Memory B cell (primary cell): ENCODE measurements around the gene NT5C2.
"Not testable (repeated sequence)": the region's sequence is repeated elsewhere in the genome, so short reads cannot be mapped to it uniquely, and the experiment has no call there.

Experiments
- ATAC-seq: fragments of 150-1000 bp; cut with Tn5 transposase; 2 replicates; pipeline ENCODE4 v1.10.0; 2021; ENCODE audit warnings: low read depth, mild to moderate bottlenecking, moderate library complexity
- DNase-seq, 2 donors: peaks; one replicate each; pipeline ENCODE4 v3.0.0; 2022; ENCODE audit warnings: low spot score in 2 of 2
- H3K27ac Mint-ChIP-seq: one replicate; pipeline ENCODE4 v1.8.0; 2022; ENCODE audit warnings: mild to moderate bottlenecking, moderate library complexity, mixed read lengths
- H3K27me3 Mint-ChIP-seq: one replicate; pipeline ENCODE4 v1.8.0; 2022; ENCODE audit warnings: mixed read lengths
- H3K36me3 Mint-ChIP-seq: one replicate; pipeline ENCODE4 v1.8.0; 2022; ENCODE audit warnings: mild to moderate bottlenecking, mixed read lengths
- H3K4me1 Mint-ChIP-seq: one replicate; pipeline ENCODE4 v1.8.0; 2022; ENCODE audit warnings: mixed read lengths
- H3K4me3 Mint-ChIP-seq: one replicate; pipeline ENCODE4 v1.8.0; 2022; ENCODE audit warnings: mild to moderate bottlenecking, moderate library complexity, mixed read lengths
- H3K9me3 Mint-ChIP-seq: one replicate; pipeline ENCODE4 v1.8.0; 2022; ENCODE audit warnings: mixed read lengths

The NT5C2 gene

GRCh38 chr10:103072891-103073290 is 120.2 kb downstream of the NT5C2 start:
- Mint-ChIP-seq H3K9me3 (no peaks in the 10 kb centered on the region), H3K36me3 (peaks cover 21% of the 10 kb centered on the region), H3K27ac (no peak overlapping the region), H3K4me3 (no peak overlapping the region), H3K4me1 (peaks cover 25% of the 10 kb centered on the region), H3K27me3 (no peaks in the 10 kb centered on the region)
- ATAC-seq (no peak), DNase-seq (no peak)

- H3K27ac Mint-ChIP-seq, result no peak overlapping the region
- peaks cover 28% of the 10 kb centered on the region for H3K4me1 Mint-ChIP-seq
- no peak for DNase-seq
- no peak overlapping the region for H3K4me3 Mint-ChIP-seq
- H3K27me3 Mint-ChIP-seq, result no peaks in the 10 kb centered on the region
- no peaks in the 10 kb centered on the region for H3K9me3 Mint-ChIP-seq
- peaks cover 18% of the 10 kb centered on the region for H3K36me3 Mint-ChIP-seq
- ATAC-seq, result no peak
Measured at GRCh38 chr10:103072276-103072675, 120.8 kb downstream of the NT5C2 start.

- peak; percentile 81 for ATAC-seq
- Mint-ChIP-seq H3K27ac (peak overlapping the region; percentile 70), H3K9me3 (no peaks in the 10 kb centered on the region), H3K36me3 (peaks cover 14% of the 10 kb centered on the region), H3K4me3 (peak overlapping the region; percentile 44), H3K4me1 (peaks cover 32% of the 10 kb centered on the region), H3K27me3 (no peaks in the 10 kb centered on the region)
- DNase-seq, result peak; percentile 47 to 58
Measured at GRCh38 chr10:103069453-103070331, 123.4 kb downstream of the NT5C2 start.

DNA sequence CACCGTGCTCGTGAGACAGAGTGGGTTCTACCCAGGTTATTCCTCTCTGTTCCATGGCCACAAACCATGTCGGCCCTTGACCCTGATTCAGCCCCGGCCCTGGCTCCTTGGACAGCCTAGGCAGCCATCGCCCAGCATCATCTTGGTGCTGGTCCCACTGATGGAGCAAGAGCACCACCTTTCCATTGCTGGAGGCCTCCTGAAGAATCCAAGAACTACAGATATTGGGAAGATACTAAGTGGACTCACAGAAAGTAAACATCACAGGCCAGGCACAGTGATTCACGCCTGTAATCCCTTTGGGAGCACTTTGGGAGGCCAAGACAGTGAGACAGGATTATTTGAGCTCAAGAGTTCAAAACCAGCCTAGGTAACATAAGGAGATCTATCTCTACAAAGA is 125.1 kb downstream of the NT5C2 start:
- H3K9me3 Mint-ChIP-seq, result no peaks in the 10 kb centered on the region
- DNase-seq (no peak), ATAC-seq (no peak)
- H3K27ac Mint-ChIP-seq, result no peak overlapping the region
- H3K27me3 Mint-ChIP-seq, result no peaks in the 10 kb centered on the region
- no peak overlapping the region for H3K4me3 Mint-ChIP-seq
- H3K36me3 Mint-ChIP-seq, result peaks cover 12% of the 10 kb centered on the region
- peaks cover 32% of the 10 kb centered on the region for H3K4me1 Mint-ChIP-seq

DNA sequence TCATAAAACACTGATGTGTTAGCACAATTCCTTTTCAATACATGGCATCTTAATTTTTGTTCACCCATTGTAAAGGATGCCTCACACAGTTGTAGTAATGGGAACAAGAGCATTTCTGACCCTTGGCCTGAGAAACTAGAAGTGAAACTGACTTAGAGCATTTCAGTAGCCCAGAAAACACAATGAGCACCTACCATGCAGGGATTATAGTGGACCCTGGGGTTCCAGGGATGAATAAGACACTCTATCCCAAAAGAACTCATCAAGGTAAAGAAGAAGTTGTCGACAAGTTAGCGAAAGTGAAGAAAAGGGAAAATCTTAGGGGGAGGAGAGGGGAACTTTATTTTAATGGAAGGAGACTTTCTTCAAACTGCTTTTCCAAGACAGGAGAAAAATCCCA is 125.6 kb downstream of the NT5C2 start:
- DNase-seq (no peak), ATAC-seq (no peak)
- peaks cover 32% of the 10 kb centered on the region for H3K4me1 Mint-ChIP-seq
- H3K27me3 Mint-ChIP-seq, result no peaks in the 10 kb centered on the region
- peaks cover 12% of the 10 kb centered on the region for H3K36me3 Mint-ChIP-seq
- H3K9me3 Mint-ChIP-seq, result no peaks in the 10 kb centered on the region
- no peak overlapping the region for H3K27ac Mint-ChIP-seq
- no peak overlapping the region for H3K4me3 Mint-ChIP-seq

- H3K27me3 Mint-ChIP-seq, H3K4me3 Mint-ChIP-seq, H3K27ac Mint-ChIP-seq, ATAC-seq, H3K9me3 Mint-ChIP-seq, DNase-seq: not testable (repeated sequence)
- Mint-ChIP-seq H3K36me3 (peaks cover 12% of the 10 kb centered on the region), H3K4me1 (peaks cover 32% of the 10 kb centered on the region)
Measured at GRCh38 chr10:103067099-103067477, 126.0 kb downstream of the NT5C2 start.

DNA sequence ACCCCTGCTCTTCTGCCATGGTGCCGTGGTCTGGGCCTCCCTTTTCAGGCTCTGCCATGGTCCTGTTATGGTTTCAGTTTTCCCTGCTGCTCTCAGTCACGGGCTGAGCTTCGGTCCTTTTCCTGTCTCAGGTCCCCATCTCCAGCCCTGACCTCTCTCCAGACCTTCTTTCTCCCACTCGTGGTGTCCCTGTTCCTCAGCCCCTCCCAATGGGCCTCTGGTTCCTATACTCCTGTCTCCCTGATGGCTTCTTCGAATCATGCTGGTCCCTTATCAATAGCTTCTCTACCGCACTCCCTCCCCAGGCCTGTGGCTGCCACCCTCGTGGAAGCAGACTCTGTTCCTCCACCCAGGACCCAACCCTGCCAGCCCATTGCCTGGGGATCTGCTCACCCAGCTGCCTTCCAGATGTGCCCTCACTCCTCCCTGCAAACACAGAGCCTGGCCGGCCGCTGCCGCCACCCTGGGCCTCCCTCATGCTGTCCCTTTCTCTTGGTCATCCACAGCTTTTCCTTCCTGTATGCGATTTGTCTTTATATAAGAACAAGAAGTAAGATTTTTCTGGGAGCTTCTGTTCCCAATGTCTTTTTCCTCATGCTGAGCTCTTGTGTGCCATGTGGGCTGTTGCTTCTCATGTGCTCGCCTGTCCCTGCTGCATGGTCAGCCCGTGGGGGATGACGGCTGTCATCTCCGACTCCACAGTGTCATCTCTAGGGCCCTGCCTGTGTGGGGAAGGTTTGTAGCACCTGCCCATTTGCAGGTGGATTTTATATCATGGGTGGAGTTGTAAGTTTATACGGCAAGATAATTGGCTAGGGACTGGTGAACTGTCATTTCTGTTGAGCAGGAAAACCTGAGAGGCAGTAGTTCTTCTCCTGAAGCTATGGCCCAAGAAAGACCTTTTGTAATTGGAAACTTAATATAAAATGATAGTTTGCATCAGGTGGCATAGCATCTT is 126.7 kb downstream of the NT5C2 start:
- no peaks in the 10 kb centered on the region for H3K27me3 Mint-ChIP-seq
- no peak for ATAC-seq
- no peak for DNase-seq
- no peak overlapping the region for H3K4me3 Mint-ChIP-seq
- H3K4me1 Mint-ChIP-seq, result peaks cover 32% of the 10 kb centered on the region
- peaks cover 12% of the 10 kb centered on the region for H3K36me3 Mint-ChIP-seq
- no peaks in the 10 kb centered on the region for H3K9me3 Mint-ChIP-seq
- H3K27ac Mint-ChIP-seq, result no peak overlapping the region

GRCh38 chr10:103064956-103065355 is 128.1 kb downstream of the NT5C2 start:
- Mint-ChIP-seq H3K27ac (no peak overlapping the region), H3K36me3 (peaks cover 12% of the 10 kb centered on the region), H3K27me3 (no peaks in the 10 kb centered on the region), H3K4me3 (no peak overlapping the region), H3K4me1 (peaks cover 21% of the 10 kb centered on the region), H3K9me3 (no peaks in the 10 kb centered on the region)
- DNase-seq, result no peak
- no peak for ATAC-seq

GRCh38 chr10:103062854-103063590 is 130.1 kb downstream of the NT5C2 start:
- Mint-ChIP-seq H3K9me3 (no peaks in the 10 kb centered on the region), H3K27ac (no peak overlapping the region), H3K4me3 (no peak overlapping the region), H3K36me3 (peaks cover 12% of the 10 kb centered on the region), H3K4me1 (peaks cover 8% of the 10 kb centered on the region), H3K27me3 (no peaks in the 10 kb centered on the region)
- DNase-seq (no peak), ATAC-seq (no peak)

DNA sequence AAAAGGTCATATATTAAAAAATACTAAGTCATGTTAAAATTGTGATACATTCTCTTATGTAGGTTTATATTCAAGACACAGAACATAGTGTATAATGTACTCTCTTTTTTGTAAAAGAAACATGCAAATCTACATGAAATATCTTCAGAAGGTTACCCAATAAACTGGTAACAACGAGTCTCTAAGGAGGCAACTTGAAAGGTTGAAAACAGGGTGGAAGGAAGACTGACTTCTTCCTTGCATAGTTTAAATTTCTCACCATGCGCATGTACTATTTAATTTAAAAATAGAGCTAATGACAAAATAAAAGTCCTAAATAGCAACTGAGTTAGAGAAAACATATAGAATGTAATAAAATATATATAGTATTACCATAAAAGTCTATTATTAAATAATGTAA is 132.5 kb downstream of the NT5C2 start:
- no peaks in the 10 kb centered on the region for H3K27me3 Mint-ChIP-seq
- peaks cover 16% of the 10 kb centered on the region for H3K36me3 Mint-ChIP-seq
- H3K4me3 Mint-ChIP-seq, result no peak overlapping the region
- ATAC-seq, result no peak
- DNase-seq, result no peak
- H3K27ac Mint-ChIP-seq, result no peak overlapping the region
- H3K9me3 Mint-ChIP-seq, result no peaks in the 10 kb centered on the region
- H3K4me1 Mint-ChIP-seq, result no peaks in the 10 kb centered on the region

GRCh38 chr10:103058034-103058433 is 135.0 kb downstream of the NT5C2 start:
- peaks cover 20% of the 10 kb centered on the region for H3K36me3 Mint-ChIP-seq
- H3K4me1 Mint-ChIP-seq, result peaks cover 6% of the 10 kb centered on the region
- no peaks in the 10 kb centered on the region for H3K9me3 Mint-ChIP-seq
- H3K27me3 Mint-ChIP-seq, result no peaks in the 10 kb centered on the region
- no peak for ATAC-seq
- no peak overlapping the region for H3K27ac Mint-ChIP-seq
- no peak for DNase-seq
- no peak overlapping the region for H3K4me3 Mint-ChIP-seq

- H3K4me3 Mint-ChIP-seq, result no peak overlapping the region
- DNase-seq (no peak), ATAC-seq (no peak)
- H3K9me3 Mint-ChIP-seq, result no peaks in the 10 kb centered on the region
- peaks cover 6% of the 10 kb centered on the region for H3K4me1 Mint-ChIP-seq
- H3K27me3 Mint-ChIP-seq, result no peaks in the 10 kb centered on the region
- H3K36me3 Mint-ChIP-seq, result peaks cover 25% of the 10 kb centered on the region
- H3K27ac Mint-ChIP-seq, result no peak overlapping the region
Measured at GRCh38 chr10:103055105-103055504, 138.0 kb downstream of the NT5C2 start.

GRCh38 chr10:103054621-103055020 is 138.5 kb downstream of the NT5C2 start:
- no peaks in the 10 kb centered on the region for H3K27me3 Mint-ChIP-seq
- H3K4me1 Mint-ChIP-seq, result peaks cover 6% of the 10 kb centered on the region
- peaks cover 26% of the 10 kb centered on the region for H3K36me3 Mint-ChIP-seq
- H3K9me3 Mint-ChIP-seq, result no peaks in the 10 kb centered on the region
- no peak overlapping the region for H3K27ac Mint-ChIP-seq
- DNase-seq (no peak), ATAC-seq (no peak)
- H3K4me3 Mint-ChIP-seq, result no peak overlapping the region
